DND-41 (cell line): ENCODE data around the gene TTC8.

Experiments
- ATAC-seq: fragments of 200-7000 bp; cut with Tn5 transposase; 3 replicates; pipeline ENCODE4 v1.9.1; 2021; ENCODE audit warnings: low read depth; ENCODE audit not compliant: insufficient read depth
- DNase-seq: peaks from one replicate; pipeline ENCODE4 v3.0.0-alpha.2; 2020
- H2AFZ ChIP-seq: 2 replicates; pipeline ENCODE4 v1.6.0; 2012; ENCODE audit warnings: low read depth, low read length
- H3K27ac ChIP-seq: 2 replicates; pipeline ENCODE4 v1.5.1; 2012; ENCODE audit warnings: low read length, inconsistent platforms
- H3K27me3 ChIP-seq: fragments of 200-600 bp; sonication (generic); 2 replicates; pipeline ENCODE4 v1.6.0; 2012; ENCODE audit warnings: low read length, mild to moderate bottlenecking, inconsistent platforms; ENCODE audit not compliant: insufficient read depth, poor library complexity
- H3K36me3 ChIP-seq: 2 replicates; pipeline ENCODE4 v1.5.1; 2012; ENCODE audit warnings: low read length, inconsistent platforms; ENCODE audit not compliant: insufficient read depth
- H3K4me1 ChIP-seq: 2 replicates; pipeline ENCODE4 v1.5.1; 2012; ENCODE audit warnings: mild to moderate bottlenecking, low read length; ENCODE audit not compliant: insufficient read depth
- H3K4me2 ChIP-seq: 2 replicates; pipeline ENCODE4 v1.6.0; 2012; ENCODE audit warnings: mild to moderate bottlenecking, moderate library complexity, low read length, inconsistent platforms; ENCODE audit not compliant: insufficient read depth
- H3K4me3 ChIP-seq, 2 experiments: fragments of 200-600 bp in 1 of 2; shearing (Covaris generic) in 1 of 2; 2 replicates each; pipeline ENCODE4 v1.5.1; 2012 to 2016; ENCODE audit warnings: inconsistent platforms in 2 of 2, low read length in 2 of 2, mild to moderate bottlenecking in 2 of 2, low read depth in 1 of 2, moderate library complexity in 1 of 2
- H3K79me2 ChIP-seq: 2 replicates; pipeline ENCODE4 v1.6.0; 2012; ENCODE audit warnings: low read length, inconsistent platforms; ENCODE audit not compliant: insufficient read depth
- H3K9ac ChIP-seq: 2 replicates; pipeline ENCODE4 v1.6.0; 2012; ENCODE audit warnings: low read depth, mild to moderate bottlenecking, inconsistent platforms, low read length, moderate library complexity
- H3K9me3 ChIP-seq: 2 replicates; pipeline ENCODE4 v1.5.1; 2012; ENCODE audit warnings: low read length, moderate library complexity, mild to moderate bottlenecking, inconsistent platforms; ENCODE audit not compliant: insufficient read depth, severe bottlenecking
- H4K20me1 ChIP-seq: 2 replicates; pipeline ENCODE4 v1.6.0; 2012; ENCODE audit warnings: low read length; ENCODE audit not compliant: insufficient read depth
- CTCF ChIP-seq: IDR thresholded peaks from 2 replicates; pipeline ENCODE4 v1.5.1; 2012; ENCODE audit warnings: borderline replicate concordance, low read length, moderate library complexity, mild to moderate bottlenecking; ENCODE audit not compliant: poor library complexity, severe bottlenecking; ENCODE audit errors: extremely low read depth
- EZH2 ChIP-seq: IDR thresholded peaks from 3 replicates; pipeline ENCODE4 v1.6.1; 2012; ENCODE audit warnings: borderline replicate concordance, low read depth, mild to moderate bottlenecking, moderate library complexity, low read length, inconsistent platforms; ENCODE audit not compliant: severe bottlenecking

The TTC8 gene

DNA sequence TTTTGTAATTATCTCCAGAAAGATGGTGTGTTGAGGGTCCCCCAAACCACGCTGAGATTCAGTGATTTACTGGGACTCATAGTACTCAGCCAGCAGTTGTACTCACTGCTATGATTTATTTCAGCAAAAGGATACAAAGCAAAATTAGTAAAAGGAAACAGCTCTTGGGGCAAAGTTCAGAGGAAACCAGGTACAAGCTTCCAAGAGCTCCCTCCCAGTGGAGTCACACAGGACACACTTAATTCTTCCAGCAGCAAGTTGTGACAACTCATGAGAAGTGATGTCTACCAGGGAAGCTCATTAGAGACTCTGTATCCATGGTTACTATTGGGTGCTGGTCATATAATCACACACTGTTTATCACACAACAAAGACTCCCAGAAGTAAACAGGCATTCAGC, 38.7 kb downstream of the TTC8 start:
- no peak overlapping the region for H3K27ac ChIP-seq
- TF ChIP-seq EZH2 = no peak
- no peak for TF ChIP-seq CTCF

DNA sequence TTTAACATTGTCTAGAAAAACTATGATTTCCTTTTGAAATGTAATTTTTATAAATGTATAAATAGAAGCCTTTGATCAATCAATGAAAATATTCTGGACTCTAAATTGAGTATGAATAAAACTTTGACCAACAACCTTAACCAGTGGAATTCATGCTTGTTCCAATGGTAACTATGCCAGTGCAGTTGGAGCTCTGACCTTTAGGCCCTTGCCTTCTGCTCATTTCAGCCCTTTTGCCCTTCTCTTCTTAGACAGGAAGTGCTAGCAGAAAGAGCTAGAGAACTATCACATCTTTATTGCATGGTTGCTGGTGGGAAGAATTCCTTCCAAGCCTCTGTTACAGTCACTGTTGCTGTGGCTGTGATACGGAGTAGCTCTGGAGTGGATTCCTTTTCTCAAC, 39.7 kb downstream of the TTC8 start:
- TF ChIP-seq CTCF (no peak), EZH2 (no peak)
- no peak for ATAC-seq
- H3K79me2 ChIP-seq = no peaks in the 10 kb centered on the region

More for the DNA sequence above, 38.7 kb downstream of the TTC8 start:
- ATAC-seq (no peak), DNase-seq (no peak)
- Histone ChIP-seq H3K9ac (no peak overlapping the region), H3K4me1 (no peaks in the 10 kb centered on the region), H3K36me3 (no peaks in the 10 kb centered on the region), H3K4me2 (no peak overlapping the region), H3K79me2 (no peaks in the 10 kb centered on the region), H2AFZ (no peak overlapping the region), H3K4me3 (no peak overlapping the region), H4K20me1 (no peaks in the 10 kb centered on the region), H3K27me3 (no peaks in the 10 kb centered on the region), H3K9me3 (no peaks in the 10 kb centered on the region)

GRCh38 chr14:88866305-88866704, 41.9 kb downstream of the TTC8 start:
- no peaks in the 10 kb centered on the region for H3K79me2 ChIP-seq
- DNase-seq = no peak
- no peaks in the 10 kb centered on the region for H3K36me3 ChIP-seq
- no peaks in the 10 kb centered on the region for H3K27me3 ChIP-seq
- H2AFZ ChIP-seq = no peak overlapping the region
- no peak for TF ChIP-seq CTCF
- TF ChIP-seq EZH2 = no peak
- no peaks in the 10 kb centered on the region for H3K4me1 ChIP-seq
- H3K27ac ChIP-seq = no peak overlapping the region
- no peak overlapping the region for H3K4me3 ChIP-seq
- no peaks in the 10 kb centered on the region for H4K20me1 ChIP-seq
- no peak overlapping the region for H3K9ac ChIP-seq
- no peaks in the 10 kb centered on the region for H3K9me3 ChIP-seq
- no peak for ATAC-seq
- no peak overlapping the region for H3K4me2 ChIP-seq

More for the DNA sequence above, 39.7 kb downstream of the TTC8 start:
- DNase-seq = no peak
- Histone ChIP-seq H3K9me3 (no peaks in the 10 kb centered on the region), H3K27me3 (no peaks in the 10 kb centered on the region), H2AFZ (no peak overlapping the region), H3K27ac (no peak overlapping the region), H3K4me3 (no peak overlapping the region), H4K20me1 (no peaks in the 10 kb centered on the region), H3K4me1 (no peaks in the 10 kb centered on the region), H3K9ac (no peak overlapping the region), H3K36me3 (no peaks in the 10 kb centered on the region), H3K4me2 (no peak overlapping the region)

DNA sequence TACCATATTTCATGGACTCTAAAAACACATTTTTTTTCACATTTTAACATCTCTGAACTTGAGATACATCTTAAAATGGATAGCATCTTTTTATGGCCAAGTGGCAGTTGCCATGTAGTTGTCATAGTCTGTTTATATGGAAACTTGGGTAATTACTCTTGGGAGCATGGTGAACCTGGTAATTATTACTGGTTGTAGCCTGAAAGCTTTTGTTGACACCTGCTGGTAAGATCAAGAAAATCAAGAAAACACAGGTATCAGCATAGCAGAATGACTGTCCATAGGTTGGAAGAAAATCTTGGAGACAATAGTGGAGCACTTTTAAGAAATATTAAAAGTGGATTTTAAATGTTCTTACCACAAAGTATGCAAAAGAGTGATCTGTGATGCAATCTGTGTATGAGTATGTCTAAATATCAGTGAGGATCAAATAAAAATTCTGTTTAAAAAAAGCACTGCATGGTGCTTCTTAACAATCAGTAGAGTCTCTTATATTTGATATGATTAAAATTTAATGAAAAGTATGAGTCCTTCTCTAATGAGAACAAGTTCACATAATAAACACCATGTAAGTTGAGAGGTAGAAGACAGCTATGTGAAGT, 44.2 kb downstream of the TTC8 start:
- Histone ChIP-seq H3K9me3 (no peaks in the 10 kb centered on the region), H3K79me2 (no peaks in the 10 kb centered on the region), H3K4me2 (no peak overlapping the region), H4K20me1 (no peaks in the 10 kb centered on the region), H3K27ac (no peak overlapping the region), H3K9ac (no peak overlapping the region), H3K36me3 (0 out of 2 replicates have a peak, but pooled peaks cover 4% of the 10 kb centered on the region), H3K4me1 (no peaks in the 10 kb centered on the region), H3K4me3 (no peak overlapping the region), H3K27me3 (no peaks in the 10 kb centered on the region), H2AFZ (no peak overlapping the region)
- ATAC-seq = peak; percentile 42; the same call in 1 of the 3 replicates
- no peak for DNase-seq
- TF ChIP-seq CTCF = peak; percentile 44
- TF ChIP-seq EZH2 = no peak
